ENCODE measurements around the gene BEX3. TPM values are rescaled to one million over a fixed set of nuclear protein-coding genes. Genes with fewer than 3 reads are reported as not detected.
"Not testable (repeated sequence)": the region's sequence is repeated elsewhere in the genome, so short reads cannot be mapped to it uniquely, and the experiment has no call there.

The BEX3 gene
- 10 to 100 TPM; 18.6 to 20.0 TPM for total RNA-seq

DNA sequence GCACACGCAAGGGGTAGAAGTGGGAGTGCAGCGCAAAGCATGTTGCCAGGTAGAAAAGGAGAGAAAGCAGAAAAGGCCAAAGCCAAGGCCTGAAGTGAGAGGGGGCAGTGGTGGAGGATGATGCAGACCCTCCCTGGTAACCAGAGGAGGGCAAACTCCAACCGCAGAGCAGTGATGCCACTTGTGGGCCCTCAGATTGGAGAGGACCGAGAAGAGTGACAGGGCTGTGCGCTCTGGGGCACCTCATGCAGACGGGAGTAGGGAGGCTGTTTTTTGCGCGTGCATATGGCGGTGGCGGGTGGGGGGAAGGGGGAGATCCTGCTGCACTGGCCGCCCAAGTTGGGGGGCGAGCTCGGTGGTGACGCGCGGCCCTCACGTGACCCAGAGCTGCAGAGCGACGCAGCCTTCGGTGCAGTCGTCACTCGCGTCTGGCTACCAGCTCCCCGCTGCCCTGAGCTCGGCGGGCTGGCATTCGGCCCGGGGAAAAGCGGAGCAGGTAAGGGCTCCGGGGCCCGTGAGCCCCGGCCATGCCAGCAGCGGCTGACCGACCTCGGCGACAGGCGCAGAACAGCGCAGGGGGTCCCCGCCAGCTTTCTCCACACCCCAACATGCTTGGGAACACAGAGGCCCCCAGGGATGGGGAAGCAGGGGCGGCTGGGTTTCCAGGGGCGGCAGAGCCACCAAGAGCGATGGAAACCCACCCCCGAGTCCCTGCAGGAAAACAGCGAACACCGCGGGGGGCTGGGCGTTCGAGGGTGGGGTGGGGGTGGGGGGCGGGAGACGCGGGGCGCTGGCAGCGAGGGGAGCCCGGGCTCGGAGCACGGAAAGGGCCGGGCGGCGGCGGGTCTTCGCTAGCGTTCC is at the start of gene BEX3:
BEX3 (plus strand) TSS at position 421 of the 861 bp plus-strand sequence. CDS start 984 bp downstream, outside the sequence.
- ChIA-PET POLR2A (no interaction called here), CTCF (interaction anchor here (1.4 kb wide), 1 partner anchor 33 kb away, joined by 3 read pairs; no protein-coding TSS in a partner anchor)
- DNase-seq, result peak; percentile 28
- H3K9me3 Mint-ChIP-seq, result no peaks in the 10 kb centered on the region
- H3K27ac Mint-ChIP-seq, result no peak within 1 kb of the TSS
- H3K27me3 Mint-ChIP-seq, result peaks cover 1% of the 10 kb centered on the region
- no peaks in the 10 kb centered on the region for H3K36me3 Mint-ChIP-seq (ENCODE audit: low read depth)
- peak within 1 kb of the TSS; percentile 67 for H3K4me3 Mint-ChIP-seq
- H3K4me1 Mint-ChIP-seq, result peaks cover 6% of the 10 kb centered on the region

DNA sequence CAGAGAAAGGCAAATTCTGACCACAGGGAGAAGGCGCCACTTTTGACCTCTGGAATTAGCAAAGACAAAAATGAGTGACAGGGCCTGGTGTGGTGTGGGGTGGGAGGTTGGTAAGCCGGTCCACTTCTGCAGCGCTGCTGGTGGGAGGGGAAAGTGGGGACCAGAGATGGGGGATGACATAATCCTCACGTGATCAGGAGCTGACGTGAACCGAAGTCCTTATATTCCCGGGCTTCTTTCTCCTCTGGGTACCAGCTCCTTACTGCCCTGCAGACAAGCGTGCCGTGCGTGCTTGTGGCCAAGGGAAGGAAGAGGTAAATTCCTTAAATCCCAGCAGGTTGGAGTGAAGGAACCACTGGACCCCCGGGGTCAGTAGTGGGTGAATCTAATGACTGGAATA is 46.3 kb upstream of the BEX3 start, which contains the start of gene TCEAL7:
TCEAL7 (plus strand) TSS at position 249 of the 400 bp plus-strand sequence. CDS start 1,165 bp downstream, outside the sequence.
- no peak within 1 kb of the TSS for H3K27ac Mint-ChIP-seq
- no peak within 1 kb of the TSS for H3K4me3 Mint-ChIP-seq
- peaks cover 5% of the 10 kb centered on the region for H3K4me1 Mint-ChIP-seq
- ChIA-PET POLR2A (no interaction called here), CTCF (no interaction called here)
- peaks cover 11% of the 10 kb centered on the region for H3K27me3 Mint-ChIP-seq
- no peak for DNase-seq
- H3K9me3 Mint-ChIP-seq, result no peaks in the 10 kb centered on the region
- no peaks in the 10 kb centered on the region for H3K36me3 Mint-ChIP-seq (ENCODE audit: low read depth)

DNA sequence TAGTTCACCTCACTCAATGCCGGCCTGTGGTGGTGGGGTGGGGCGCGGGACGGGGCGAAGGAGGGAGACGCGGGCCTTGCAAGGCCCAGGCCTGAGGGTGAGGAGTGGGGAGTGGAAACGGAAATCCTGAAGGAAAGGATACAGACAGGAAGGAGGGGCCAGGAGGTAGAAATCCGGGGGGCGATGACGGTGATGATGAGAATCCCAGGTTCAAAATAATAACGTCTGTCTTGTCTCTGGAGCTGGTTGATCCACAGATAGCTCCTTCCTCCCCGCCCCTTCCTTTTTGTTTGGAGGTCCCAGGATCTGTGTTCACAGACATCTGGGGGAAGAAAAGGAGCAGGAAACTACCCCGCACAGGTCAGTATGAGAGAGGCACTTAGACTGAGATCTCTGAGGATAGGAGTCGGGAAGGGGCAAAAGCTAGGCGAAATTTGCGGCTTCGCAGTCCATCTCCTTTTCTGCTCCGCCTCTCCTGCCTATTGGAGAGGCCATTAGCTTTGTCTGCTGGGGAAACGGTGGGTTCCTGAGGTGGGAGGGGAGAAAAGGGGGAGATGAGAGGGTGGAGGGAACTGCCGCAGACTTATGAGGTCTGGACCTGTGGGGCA is 45.6 kb upstream of the BEX3 start:
- ChIA-PET CTCF (no interaction called here), POLR2A (no interaction called here)
- Mint-ChIP-seq H3K4me3 (no peak overlapping the region), H3K27me3 (peaks cover 11% of the 10 kb centered on the region), H3K27ac (no peak overlapping the region), H3K9me3 (no peaks in the 10 kb centered on the region), H3K4me1 (peaks cover 5% of the 10 kb centered on the region), H3K36me3 (ENCODE audit: low read depth) (no peaks in the 10 kb centered on the region)
- DNase-seq, result no peak

DNA sequence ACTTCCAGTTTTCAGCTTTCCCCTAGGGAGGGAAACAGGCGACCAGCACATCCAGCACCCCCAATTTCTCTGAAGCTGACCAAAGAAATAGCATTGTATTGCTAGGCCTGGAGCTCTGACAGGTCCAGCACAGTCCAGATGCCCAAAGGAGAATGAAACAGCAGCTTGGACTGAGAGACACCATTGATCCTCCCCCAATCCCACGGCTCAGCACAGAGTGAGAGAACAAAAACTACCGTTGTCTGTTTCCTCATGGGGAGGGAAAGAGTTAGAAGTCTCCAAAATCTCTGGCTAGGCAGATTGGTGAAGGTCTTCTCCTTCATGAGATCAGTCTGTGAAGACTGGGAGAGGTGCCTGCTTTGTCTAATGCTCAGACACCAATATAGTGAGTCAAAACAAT is 37.7 kb upstream of the BEX3 start:
- H3K4me1 Mint-ChIP-seq, result peaks cover 3% of the 10 kb centered on the region

DNA sequence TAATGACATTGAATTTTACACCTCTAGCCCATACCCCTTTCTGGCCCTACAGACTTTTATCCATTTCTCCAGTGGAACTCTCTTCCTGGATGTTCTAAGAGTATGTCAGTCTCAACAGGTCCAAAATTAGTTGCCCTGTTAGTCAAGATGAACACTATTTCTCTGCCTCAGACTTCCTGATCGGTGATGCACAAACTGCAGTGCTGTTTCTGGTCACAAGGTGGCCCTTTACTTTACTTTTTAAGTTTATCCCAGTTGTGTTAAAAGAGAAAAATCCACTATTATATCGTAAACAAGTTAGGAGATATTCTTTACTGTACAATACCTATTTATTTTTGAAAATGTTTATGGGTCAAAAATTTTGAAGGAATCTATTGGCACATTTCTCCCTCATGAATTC is 33.2 kb upstream of the BEX3 start:
- ChIA-PET POLR2A (no interaction called here), CTCF (interaction anchor here (0.6 to 1.4 kb wide), 3 partner anchors 33 to 125 kb away, joined by 3 to 11 read pairs (median 4); partner anchors contain the start of gene BEX3)
- H3K4me3 Mint-ChIP-seq, result no peak overlapping the region
- no peaks in the 10 kb centered on the region for H3K27me3 Mint-ChIP-seq
- H3K4me1 Mint-ChIP-seq, result peaks cover 3% of the 10 kb centered on the region
- no peaks in the 10 kb centered on the region for H3K9me3 Mint-ChIP-seq
- no peak overlapping the region for H3K27ac Mint-ChIP-seq
- H3K36me3 Mint-ChIP-seq (ENCODE audit: low read depth), result no peaks in the 10 kb centered on the region
- peak; percentile 39 for DNase-seq

More for the DNA sequence above, 37.7 kb upstream of the BEX3 start:
- ChIA-PET CTCF (interaction anchor here (0.8 kb wide), 1 partner anchor 126 kb away, joined by 3 read pairs; no protein-coding TSS in a partner anchor), POLR2A (no interaction called here)
- H3K27me3 Mint-ChIP-seq, result no peaks in the 10 kb centered on the region
- no peak overlapping the region for H3K27ac Mint-ChIP-seq
- H3K4me3 Mint-ChIP-seq, result no peak overlapping the region
- H3K9me3 Mint-ChIP-seq, result no peaks in the 10 kb centered on the region
- H3K36me3 Mint-ChIP-seq (ENCODE audit: low read depth), result no peaks in the 10 kb centered on the region
- no peak for DNase-seq

DNA sequence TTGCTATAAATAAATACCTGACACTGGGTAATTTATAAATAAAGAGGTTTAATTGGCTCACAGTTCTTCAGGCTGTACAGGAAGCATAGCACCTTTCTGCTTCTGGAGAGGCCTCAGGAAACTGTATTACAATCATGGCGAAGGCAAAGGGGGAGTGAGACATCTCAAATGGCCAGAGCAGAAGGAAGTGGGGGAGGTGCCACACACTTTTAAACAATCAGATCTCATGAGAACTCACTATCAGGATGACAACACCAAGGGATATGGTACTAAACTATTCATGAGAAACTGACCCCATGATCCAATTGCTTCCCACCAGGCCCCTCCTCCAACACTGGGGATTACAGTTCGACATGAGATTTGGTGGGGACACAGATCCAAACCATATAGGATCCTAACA is 31.7 kb upstream of the BEX3 start:
- POLR2A ChIA-PET, result no interaction called here
- Mint-ChIP-seq H3K27me3 (peaks cover 2% of the 10 kb centered on the region), H3K4me3 (no peak overlapping the region), H3K36me3 (ENCODE audit: low read depth) (no peaks in the 10 kb centered on the region), H3K4me1 (peaks cover 3% of the 10 kb centered on the region), H3K27ac (no peak overlapping the region), H3K9me3 (no peaks in the 10 kb centered on the region)
- CTCF ChIA-PET, result no interaction called here
- no peak for DNase-seq

DNA sequence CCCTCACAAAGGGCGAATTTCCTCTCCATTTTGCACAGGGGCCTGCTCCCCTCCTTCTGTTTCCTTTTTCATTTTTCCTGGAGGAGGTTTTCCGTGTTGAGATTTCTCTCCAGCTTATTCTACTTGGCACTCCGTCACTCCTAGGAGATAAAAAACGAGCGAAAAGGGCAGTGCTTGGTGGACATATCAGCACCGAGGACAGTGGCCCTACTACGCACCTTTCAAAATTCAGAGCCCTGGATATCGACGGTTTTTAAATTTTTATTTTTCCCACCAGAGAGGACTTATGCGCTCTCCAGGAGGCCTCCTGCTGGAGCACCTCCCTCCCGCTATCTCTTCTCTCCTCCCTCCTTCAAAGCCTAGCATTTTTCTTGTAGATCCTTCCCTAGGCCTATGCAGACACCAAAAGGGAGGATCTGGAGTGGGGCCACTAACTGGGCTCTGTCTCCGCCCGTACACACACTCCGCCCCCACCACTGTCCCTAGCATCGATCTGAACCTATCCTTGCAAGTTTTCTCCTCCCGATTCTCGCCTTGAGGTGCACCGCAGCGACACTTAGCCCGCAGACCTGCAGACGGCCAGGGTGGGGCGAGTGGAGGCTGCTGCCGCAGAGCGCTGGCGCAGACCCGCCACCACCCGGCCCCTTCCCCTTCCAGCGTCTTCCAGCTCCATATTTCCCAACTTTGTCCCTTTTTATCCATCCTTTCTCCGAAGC is 28.5 kb upstream of the BEX3 start:
- DNase-seq, result no peak
- H3K4me3 Mint-ChIP-seq, result no peak overlapping the region
- H3K4me1 Mint-ChIP-seq, result peaks cover 3% of the 10 kb centered on the region
- no peaks in the 10 kb centered on the region for H3K36me3 Mint-ChIP-seq (ENCODE audit: low read depth)
- H3K27me3 Mint-ChIP-seq, result peaks cover 4% of the 10 kb centered on the region
- POLR2A ChIA-PET, result no interaction called here
- CTCF ChIA-PET, result no interaction called here
- H3K9me3 Mint-ChIP-seq, result no peaks in the 10 kb centered on the region
- no peak overlapping the region for H3K27ac Mint-ChIP-seq

DNA sequence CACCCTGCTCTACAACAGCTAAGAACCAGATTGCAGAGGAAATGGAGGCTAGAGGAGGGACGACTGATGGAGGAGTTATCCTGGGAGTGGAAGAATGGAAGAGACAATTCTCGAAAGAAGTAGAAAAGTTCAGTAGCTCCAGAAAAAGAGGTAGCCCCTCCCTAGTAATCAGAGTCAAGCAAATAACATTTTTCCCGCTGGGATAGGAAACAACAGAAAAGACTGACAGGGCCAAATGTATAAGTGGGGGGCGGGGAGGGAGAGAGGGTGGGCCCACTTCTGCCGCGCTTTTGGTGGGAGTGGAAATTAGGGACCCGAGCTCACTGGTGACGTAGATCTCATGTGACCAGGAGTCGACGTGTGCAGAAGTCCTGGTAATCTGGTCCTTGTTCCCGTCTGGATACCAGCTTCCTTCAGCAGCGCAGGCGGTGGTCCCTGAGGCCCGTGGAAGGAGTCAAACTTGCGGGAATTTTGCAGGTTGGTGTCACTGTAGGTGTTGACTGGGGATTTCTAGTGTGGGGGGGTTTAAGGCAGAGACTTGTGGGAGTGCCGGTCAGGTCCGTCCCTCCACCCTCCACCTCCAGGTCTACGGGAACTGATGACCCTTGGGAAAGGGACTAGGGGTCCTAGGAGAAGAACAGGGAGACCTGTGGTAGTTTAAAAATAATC is 20.1 kb upstream of the BEX3 start, which contains the start of gene TCEAL9:
TCEAL9 (plus strand) TSS at position 377 of the 669 bp plus-strand sequence. CDS start 1,179 bp downstream, outside the sequence.
- no peak for DNase-seq
- H3K4me1 Mint-ChIP-seq, result peaks cover 7% of the 10 kb centered on the region
- peak within 1 kb of the TSS; percentile 68 for H3K4me3 Mint-ChIP-seq
- CTCF ChIA-PET, result interaction anchor here (1.0 kb wide), 1 partner anchor 108 kb away, joined by 3 read pairs; no protein-coding TSS in a partner anchor
- H3K9me3 Mint-ChIP-seq, result no peaks in the 10 kb centered on the region
- POLR2A ChIA-PET, result no interaction called here
- no peak within 1 kb of the TSS for H3K27ac Mint-ChIP-seq
- peaks cover 3% of the 10 kb centered on the region for H3K27me3 Mint-ChIP-seq
- no peaks in the 10 kb centered on the region for H3K36me3 Mint-ChIP-seq (ENCODE audit: low read depth)

DNA sequence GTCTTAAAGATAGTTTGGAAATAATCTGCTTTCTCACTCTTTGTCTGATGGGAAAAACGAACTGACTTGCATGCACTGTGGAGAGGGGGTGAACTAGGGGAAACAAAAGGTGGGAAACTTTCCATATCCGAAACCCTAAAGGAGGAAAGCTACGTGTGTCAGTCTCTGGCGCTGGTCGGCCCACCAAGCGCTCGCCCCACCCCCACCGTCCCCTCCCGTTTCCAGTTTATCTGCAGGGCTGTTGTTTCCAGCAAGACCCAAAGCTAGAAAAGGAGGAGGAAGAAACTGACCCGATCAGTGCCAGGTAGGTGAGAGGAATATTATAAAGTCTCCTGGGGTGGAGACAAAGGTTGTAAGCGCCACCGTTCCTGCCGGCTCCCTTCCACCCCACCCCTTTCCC is 19.5 kb upstream of the BEX3 start:
- peaks cover 3% of the 10 kb centered on the region for H3K27me3 Mint-ChIP-seq
- peaks cover 7% of the 10 kb centered on the region for H3K4me1 Mint-ChIP-seq
- POLR2A ChIA-PET, result no interaction called here
- CTCF ChIA-PET, result no interaction called here
- no peaks in the 10 kb centered on the region for H3K36me3 Mint-ChIP-seq (ENCODE audit: low read depth)
- peak overlapping the region; percentile 68 for H3K4me3 Mint-ChIP-seq
- H3K27ac Mint-ChIP-seq, result no peak overlapping the region
- no peaks in the 10 kb centered on the region for H3K9me3 Mint-ChIP-seq
- DNase-seq, result no peak

DNA sequence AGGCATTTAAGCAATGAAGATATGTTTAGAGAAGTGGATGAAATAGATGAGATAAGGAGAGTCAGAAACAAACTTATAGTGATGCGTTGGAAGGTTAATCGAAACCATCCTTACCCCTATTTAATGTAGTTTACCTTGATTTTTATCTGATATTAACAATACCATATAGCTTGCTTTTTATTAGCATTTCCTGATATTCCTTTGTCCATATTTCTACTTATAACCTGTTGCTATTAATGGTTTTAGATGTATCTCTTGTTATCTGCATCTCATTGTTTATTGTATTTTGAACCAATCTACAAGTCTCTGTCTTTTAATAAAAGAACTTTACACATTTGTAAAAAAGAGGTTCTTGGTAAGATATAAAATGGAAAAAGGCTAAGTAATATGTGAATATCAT is 18.5 kb upstream of the BEX3 start:
- peaks cover 7% of the 10 kb centered on the region for H3K4me1 Mint-ChIP-seq
- H3K36me3 Mint-ChIP-seq (ENCODE audit: low read depth), result no peaks in the 10 kb centered on the region
- ChIA-PET POLR2A (no interaction called here), CTCF (no interaction called here)
- H3K4me3 Mint-ChIP-seq, result no peak overlapping the region
- H3K27me3 Mint-ChIP-seq, result peaks cover 3% of the 10 kb centered on the region
- no peak for DNase-seq
- H3K9me3 Mint-ChIP-seq, result no peaks in the 10 kb centered on the region
- no peak overlapping the region for H3K27ac Mint-ChIP-seq

DNA sequence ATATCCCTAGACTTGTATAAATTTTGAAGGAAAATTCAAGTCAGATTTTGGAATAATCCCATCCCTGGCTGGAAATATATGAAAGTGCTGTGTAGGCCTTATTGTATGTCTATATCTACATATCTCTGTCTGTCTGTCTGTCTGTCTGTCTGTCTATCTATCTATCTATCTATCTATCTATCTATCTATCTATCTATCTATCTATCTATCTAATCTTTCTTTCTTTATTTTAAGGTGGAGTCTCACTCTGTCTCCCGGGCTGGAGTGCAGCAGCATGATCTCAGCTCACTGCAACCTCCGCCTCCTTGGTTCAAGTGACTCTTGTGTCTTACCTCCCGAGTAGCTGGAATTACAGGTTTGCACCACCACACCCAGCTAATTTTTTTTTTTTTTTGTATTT is 16.7 kb upstream of the BEX3 start:
- CTCF ChIA-PET, H3K27me3 Mint-ChIP-seq: not testable (repeated sequence)

DNA sequence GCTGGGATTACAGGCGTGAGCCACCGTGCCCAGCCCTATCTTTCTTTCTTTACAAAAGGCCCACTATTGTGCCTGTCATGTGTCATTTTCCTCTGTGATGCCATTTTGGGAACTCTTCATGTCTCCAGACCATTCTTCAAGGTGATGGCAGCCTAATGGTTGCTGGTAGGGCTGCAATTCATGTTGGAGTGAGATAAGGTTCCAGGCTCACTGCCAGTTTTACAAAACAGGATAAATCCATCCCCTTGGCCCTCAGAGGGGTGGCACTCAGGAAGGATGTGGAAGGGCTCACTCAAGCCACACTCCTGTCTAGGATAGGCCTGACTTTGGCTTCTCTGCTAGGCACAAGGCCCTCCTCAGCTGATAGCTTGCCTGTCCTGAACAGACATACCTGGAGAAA is 16.2 kb upstream of the BEX3 start:
- POLR2A ChIA-PET, result no interaction called here
- Mint-ChIP-seq H3K27me3 (no peaks in the 10 kb centered on the region), H3K9me3 (no peaks in the 10 kb centered on the region), H3K4me3 (no peak overlapping the region), H3K36me3 (ENCODE audit: low read depth) (no peaks in the 10 kb centered on the region), H3K4me1 (peaks cover 7% of the 10 kb centered on the region), H3K27ac (no peak overlapping the region)
- DNase-seq, result no peak
- CTCF ChIA-PET, result no interaction called here

More for the DNA sequence above, 16.7 kb upstream of the BEX3 start:
- POLR2A ChIA-PET; H3K9me3 Mint-ChIP-seq; H3K36me3 Mint-ChIP-seq (ENCODE audit: low read depth); H3K4me3 Mint-ChIP-seq; DNase-seq; H3K27ac Mint-ChIP-seq; H3K4me1 Mint-ChIP-seq: not testable (repeated sequence)

DNA sequence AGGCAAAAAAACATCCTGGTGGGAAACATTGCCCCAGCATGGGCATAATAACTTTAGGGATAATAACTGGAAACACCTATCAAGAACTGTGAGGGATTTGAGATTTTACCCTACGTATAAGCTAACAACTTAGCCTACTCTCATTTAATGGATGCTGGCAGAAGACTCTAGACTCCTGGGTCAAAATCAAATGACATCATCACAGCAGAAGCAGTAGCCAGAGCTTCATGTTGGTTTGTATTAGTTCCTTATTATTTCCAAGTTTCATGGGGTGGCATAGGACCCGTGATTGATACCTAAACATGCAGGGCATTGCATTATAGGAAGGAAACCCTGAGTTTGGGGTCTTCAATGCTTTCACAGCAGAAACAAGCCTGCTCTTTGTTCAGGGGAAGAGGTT is 15.4 kb upstream of the BEX3 start:
- no peaks in the 10 kb centered on the region for H3K36me3 Mint-ChIP-seq (ENCODE audit: low read depth)
- CTCF ChIA-PET, result interaction anchor here (1.2 kb wide), 1 partner anchor 103 kb away, joined by 3 read pairs; no protein-coding TSS in a partner anchor

More for the DNA sequence above, 15.4 kb upstream of the BEX3 start:
- H3K27ac Mint-ChIP-seq, result no peak overlapping the region
- H3K4me1 Mint-ChIP-seq, result peaks cover 5% of the 10 kb centered on the region
- no peaks in the 10 kb centered on the region for H3K9me3 Mint-ChIP-seq
- no peak overlapping the region for H3K4me3 Mint-ChIP-seq
- POLR2A ChIA-PET, result no interaction called here
- H3K27me3 Mint-ChIP-seq, result no peaks in the 10 kb centered on the region
- DNase-seq, result no peak

Measured in activated CD4-positive, alpha-beta memory T cell treated with anti-CD3 and anti-CD28 coated beads, Interleukin-2, amount 10 ng/mL, durations not matched to agents 7 days and 5 days (primary cell).